ENCODE data around the gene LUM.

LUM gene

GRCh38 chr12:91111366-91112325, at the start of gene LUM:
Gene LUM (minus strand): TSS chr12:91111494. CDS start chr12:91108979, 2,515 bp downstream.
- H3K9me3 ChIP-seq (ENCODE audit: control insufficient read depth, insufficient read depth, low read length): no peaks in the 10 kb centered on the region
- H3K9me2 ChIP-seq (replicated peaks; ENCODE audit: control insufficient read depth, low read length): no peaks in the 10 kb centered on the region
- TF ChIP-seq EZH2phosphoT487 (IDR thresholded peaks at IDR 0.05; ENCODE audit: borderline replicate concordance, low read length) (no peak), CTCF (IDR thresholded peaks at IDR 0.05; ENCODE audit: low read depth, low read length, poor library complexity, severe bottlenecking) (no peak)
- no peaks in the 10 kb centered on the region for H3F3A ChIP-seq (ENCODE audit: control insufficient read depth, insufficient read depth)
- H4K20me1 ChIP-seq (ENCODE audit: control insufficient read depth, insufficient read depth, low read depth, low read length): no peaks in the 10 kb centered on the region
- H3K4me1 ChIP-seq (ENCODE audit: control insufficient read depth, low read length): no peaks in the 10 kb centered on the region
- no peaks in the 10 kb centered on the region for H3K36me3 ChIP-seq (ENCODE audit: control insufficient read depth, low read length)
- no peak within 1 kb of the TSS for H3K27ac ChIP-seq (ENCODE audit: low read depth, low read length)
- no peaks in the 10 kb centered on the region for H3K27me3 ChIP-seq (ENCODE audit: control insufficient read depth, low read length)
- no peak within 1 kb of the TSS for H3K4me3 ChIP-seq (ENCODE audit: low read length)
- no peak within 1 kb of the TSS for H3K4me2 ChIP-seq (ENCODE audit: low read length)
- no peaks in the 10 kb centered on the region for H3K79me2 ChIP-seq (ENCODE audit: control insufficient read depth, low read length)

- Histone ChIP-seq H3F3A (ENCODE audit: control insufficient read depth, insufficient read depth) (no peaks in the 10 kb centered on the region), H3K9me3 (ENCODE audit: control insufficient read depth, insufficient read depth, low read length) (no peaks in the 10 kb centered on the region), H3K4me3 (ENCODE audit: low read length) (no peak overlapping the region), H3K27me3 (ENCODE audit: control insufficient read depth, low read length) (no peaks in the 10 kb centered on the region), H3K4me2 (ENCODE audit: low read length) (no peak overlapping the region), H4K20me1 (ENCODE audit: control insufficient read depth, insufficient read depth, low read depth, low read length) (no peaks in the 10 kb centered on the region), H3K4me1 (ENCODE audit: control insufficient read depth, low read length) (no peaks in the 10 kb centered on the region), H3K27ac (ENCODE audit: low read depth, low read length) (no peak overlapping the region), H3K9me2 (replicated peaks; ENCODE audit: control insufficient read depth, low read length) (no peaks in the 10 kb centered on the region), H3K79me2 (ENCODE audit: control insufficient read depth, low read length) (no peaks in the 10 kb centered on the region), H3K36me3 (ENCODE audit: control insufficient read depth, low read length) (no peaks in the 10 kb centered on the region)
- TF ChIP-seq EZH2phosphoT487 (IDR thresholded peaks at IDR 0.05; ENCODE audit: borderline replicate concordance, low read length): no peak
- no peak for TF ChIP-seq CTCF (IDR thresholded peaks at IDR 0.05; ENCODE audit: low read depth, low read length, poor library complexity, severe bottlenecking)
Observed at GRCh38 chr12:91161009-91161408, 49.7 kb upstream of the LUM start.

- Histone ChIP-seq H3K79me2 (ENCODE audit: control insufficient read depth, low read length) (no peaks in the 10 kb centered on the region), H3K4me3 (ENCODE audit: low read length) (no peak overlapping the region), H3K27ac (ENCODE audit: low read depth, low read length) (no peak overlapping the region), H3K9me3 (ENCODE audit: control insufficient read depth, insufficient read depth, low read length) (no peaks in the 10 kb centered on the region), H3K4me2 (ENCODE audit: low read length) (no peak overlapping the region), H3K36me3 (ENCODE audit: control insufficient read depth, low read length) (no peaks in the 10 kb centered on the region), H3K4me1 (ENCODE audit: control insufficient read depth, low read length) (no peaks in the 10 kb centered on the region), H3F3A (ENCODE audit: control insufficient read depth, insufficient read depth) (no peaks in the 10 kb centered on the region), H4K20me1 (ENCODE audit: control insufficient read depth, insufficient read depth, low read depth, low read length) (no peaks in the 10 kb centered on the region), H3K9me2 (replicated peaks; ENCODE audit: control insufficient read depth, low read length) (no peaks in the 10 kb centered on the region), H3K27me3 (ENCODE audit: control insufficient read depth, low read length) (no peaks in the 10 kb centered on the region)
- TF ChIP-seq EZH2phosphoT487 (IDR thresholded peaks at IDR 0.05; ENCODE audit: borderline replicate concordance, low read length) (no peak), CTCF (IDR thresholded peaks at IDR 0.05; ENCODE audit: low read depth, low read length, poor library complexity, severe bottlenecking) (no peak)
Observed at GRCh38 chr12:91155990-91156389, 44.7 kb upstream of the LUM start.

Data from DOHH2 (cell line).